SHP77 treated with DMSO at 0.1 percent for 48 hours (cell line): ENCODE data around the gene BUB1.
"Not testable (repeated sequence)": the region's sequence is repeated elsewhere in the genome, so short reads cannot be mapped to it uniquely, and the experiment has no call there.

Experiments
- DNase-seq: peaks from one replicate; lab custom pipeline; 2025; lab: John Stamatoyannopoulos, UW

Gene BUB1

DNA sequence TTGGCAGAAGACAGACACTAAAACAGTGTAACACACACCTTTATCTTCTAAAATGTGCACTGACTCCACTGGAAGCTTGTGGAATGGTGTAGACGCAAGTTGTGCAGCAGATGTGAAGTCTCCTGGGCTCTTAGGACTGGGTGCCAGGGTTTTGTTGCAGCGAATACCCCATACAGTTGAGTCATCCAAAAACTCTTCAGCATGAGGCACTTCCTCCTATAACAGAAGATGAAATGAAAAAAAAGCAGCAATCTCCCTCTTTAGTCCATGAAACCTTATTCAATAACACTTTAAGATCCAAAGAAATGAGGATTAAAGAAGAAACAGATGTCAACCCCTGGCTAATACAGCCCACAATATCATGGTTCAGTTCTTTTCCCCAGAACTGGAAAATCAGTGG lies 22.2 kb downstream of the BUB1 start:
- DNase-seq: no peak

DNA sequence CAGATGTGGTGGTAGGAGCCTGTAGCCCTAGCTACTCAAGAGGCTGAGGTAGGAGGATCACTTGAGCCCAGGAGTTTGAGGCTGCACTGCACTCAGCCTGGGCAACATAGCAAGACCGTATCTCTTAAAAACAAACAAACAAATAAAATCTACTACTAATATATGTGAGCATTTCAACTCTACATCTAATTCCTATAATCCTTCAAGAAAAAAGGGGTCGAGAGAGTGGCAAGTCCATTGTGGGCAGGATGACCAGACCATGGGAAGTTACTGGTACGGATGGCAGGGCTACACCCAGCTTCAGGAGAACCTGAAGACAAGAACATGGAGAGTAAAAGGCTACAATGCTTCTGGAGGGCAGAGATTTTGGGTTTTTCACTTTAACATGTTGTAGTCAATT lies 24.0 kb downstream of the BUB1 start:
- DNase-seq: no peak

DNA sequence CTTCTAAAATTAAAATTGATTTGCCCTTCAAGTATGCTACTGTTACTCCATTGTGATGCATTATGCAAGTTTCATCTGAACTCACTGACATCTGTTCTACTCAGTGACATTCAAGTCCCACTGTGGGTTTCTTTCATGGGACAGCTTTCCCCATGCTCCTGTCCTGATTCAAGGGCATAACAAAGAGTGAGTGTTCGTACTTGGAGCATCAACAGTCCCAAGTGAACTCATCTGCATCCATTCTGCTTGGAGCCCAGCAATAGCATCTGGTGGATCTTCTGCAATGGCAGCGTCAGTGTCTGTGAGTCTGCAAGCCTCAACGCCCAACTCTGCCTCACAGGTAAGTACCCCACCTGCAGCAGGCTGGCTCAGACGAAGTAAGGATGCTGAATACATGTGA lies 27.5 kb downstream of the BUB1 start:
- no peak for DNase-seq

DNA sequence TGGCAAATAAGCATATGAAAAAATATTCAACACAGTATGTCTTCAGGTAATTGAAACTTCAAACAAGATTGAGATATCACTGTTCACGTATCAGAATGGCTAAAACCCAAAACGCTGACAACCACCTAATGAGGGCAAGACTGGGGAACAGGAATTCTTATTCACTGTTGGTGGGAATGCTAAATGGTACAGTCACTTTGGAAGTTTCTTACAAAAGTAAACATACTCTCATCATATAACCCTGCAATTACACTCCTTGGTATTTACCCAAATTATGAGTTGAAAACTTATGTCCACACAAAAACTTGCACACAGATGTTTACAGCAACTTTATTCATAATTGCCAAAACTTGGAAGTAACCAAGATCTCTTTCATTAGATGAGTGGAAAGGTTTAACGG lies 30.1 kb downstream of the BUB1 start:
- no peak for DNase-seq

DNA sequence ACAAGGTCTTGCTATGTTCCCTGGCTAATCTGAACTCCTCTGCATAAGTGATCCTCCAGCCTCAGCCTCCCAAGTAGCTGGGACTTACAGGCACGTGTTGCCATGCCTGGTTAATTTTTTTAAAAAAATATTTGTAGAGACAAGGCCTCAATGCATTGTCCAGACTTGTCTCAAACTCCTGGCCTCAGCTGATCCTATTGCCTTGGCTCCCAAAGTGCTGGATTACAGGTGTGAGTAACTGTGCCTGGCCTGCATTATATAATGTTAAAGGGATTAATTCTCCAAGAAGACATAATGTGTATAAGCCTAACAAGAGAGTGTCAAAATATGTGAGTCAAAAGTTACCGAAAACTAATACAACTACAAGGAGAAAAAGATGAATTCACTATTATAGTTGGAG lies 32.2 kb downstream of the BUB1 start:
- no peak for DNase-seq

DNA sequence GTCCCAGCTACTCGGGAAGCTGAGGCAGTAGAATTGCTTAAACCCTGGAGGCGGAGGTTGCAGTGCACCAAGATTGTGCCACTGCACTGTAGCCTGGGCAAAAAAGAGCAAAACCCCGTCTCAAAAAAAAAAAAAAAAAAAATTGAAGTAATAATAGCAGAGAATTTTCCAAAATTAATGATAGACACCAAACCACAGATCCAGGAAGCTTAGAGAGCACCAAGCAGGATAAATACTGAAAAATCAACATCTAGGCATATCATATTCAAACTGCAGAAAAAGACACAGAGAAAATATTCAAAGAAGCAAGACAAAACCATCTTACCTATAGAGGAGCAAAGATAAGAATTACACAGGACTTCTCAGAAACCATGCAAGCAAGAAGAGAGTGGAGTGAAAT lies 33.5 kb downstream of the BUB1 start:
- DNase-seq: no peak

DNA sequence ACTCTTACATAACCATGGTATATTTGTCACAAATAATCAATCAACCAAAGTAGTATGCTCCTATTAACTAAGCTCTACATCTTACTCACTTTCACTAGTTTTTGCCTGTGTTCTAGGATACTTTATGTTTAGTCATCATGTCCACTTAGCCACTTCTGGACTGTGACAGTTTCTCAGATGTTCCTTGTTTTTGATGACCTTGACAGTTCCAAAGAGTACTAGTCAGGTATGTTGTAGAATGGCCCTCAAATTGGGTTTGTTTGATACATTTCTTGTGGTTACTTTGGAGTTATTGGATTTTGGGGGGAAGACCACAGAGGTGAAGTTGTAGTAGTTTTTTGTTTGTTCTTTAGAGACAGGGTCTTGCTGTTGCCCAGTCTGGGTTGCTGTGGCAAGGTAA lies 35.5 kb downstream of the BUB1 start:
- DNase-seq: no peak

DNA sequence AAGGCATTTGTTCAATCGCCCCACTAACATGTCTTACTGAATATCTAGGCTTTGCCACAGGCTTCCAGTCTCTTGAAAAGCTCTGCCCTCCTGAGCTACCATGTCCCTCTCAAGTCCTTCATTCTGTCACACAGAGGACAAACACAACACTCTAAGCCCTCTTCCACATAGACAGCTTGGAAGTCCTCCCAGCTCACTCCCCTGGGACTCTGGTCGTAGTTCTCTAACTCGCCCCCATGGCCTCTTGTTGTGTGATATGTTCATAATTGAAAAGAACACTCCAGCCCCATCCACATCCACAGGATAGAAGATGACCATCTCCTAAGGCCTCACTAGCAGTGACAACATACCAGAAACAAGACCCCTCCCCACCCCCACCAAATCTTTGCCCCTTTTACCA lies 37.9 kb downstream of the BUB1 start:
- DNase-seq: no peak

DNA sequence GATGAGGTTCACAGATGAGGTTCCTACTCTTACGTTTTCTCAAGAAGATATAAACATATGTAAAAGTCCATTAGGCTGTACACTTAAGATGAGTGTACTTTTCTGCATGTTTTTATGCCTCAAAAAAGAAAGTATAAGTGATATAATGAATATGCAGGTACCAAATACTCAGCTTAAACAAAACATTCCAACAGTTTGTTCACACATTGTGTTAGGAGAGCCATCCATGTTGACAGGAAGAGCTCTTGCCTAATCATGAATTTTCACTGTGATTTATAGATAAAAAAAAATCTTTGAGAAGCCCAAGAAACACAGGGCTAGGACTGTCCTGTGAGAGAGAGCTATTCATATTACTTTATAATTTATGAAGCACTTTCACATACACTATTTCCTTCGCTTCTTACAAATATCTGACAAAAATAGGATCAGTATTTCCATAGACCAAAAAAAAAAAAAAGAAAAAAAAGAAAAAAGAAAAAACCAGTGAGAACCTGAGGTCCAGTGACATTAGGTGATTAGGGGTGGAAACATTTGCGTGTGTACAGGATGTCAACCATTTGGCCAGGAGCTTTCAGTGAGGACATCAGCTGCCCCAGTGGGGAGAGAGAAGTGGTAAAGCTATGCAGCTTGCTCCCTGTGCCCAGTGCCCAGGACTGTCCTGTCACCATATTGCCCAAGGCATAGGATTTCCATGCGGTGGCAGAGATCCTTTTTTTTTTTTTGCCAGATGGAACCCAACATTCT lies 38.7 kb downstream of the BUB1 start:
- no peak for DNase-seq

DNA sequence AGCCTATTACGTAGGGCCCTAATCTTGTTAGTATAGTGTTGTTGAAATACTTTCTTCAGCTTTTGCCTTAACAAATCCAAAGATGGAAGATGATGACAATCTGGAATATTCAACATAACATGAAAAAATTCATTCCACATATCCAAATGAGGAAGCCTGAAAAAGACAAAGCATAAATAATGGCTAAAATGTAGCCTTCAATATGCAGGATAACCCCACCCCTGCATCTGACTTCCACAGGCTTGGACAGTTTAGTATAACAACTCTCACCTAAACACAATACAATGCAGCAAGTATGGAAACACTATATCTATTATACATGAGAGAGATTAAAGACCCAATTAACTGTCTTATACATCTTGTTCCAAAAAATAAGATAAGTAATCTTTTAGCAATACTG lies 39.9 kb downstream of the BUB1 start:
- DNase-seq: no peak

DNA sequence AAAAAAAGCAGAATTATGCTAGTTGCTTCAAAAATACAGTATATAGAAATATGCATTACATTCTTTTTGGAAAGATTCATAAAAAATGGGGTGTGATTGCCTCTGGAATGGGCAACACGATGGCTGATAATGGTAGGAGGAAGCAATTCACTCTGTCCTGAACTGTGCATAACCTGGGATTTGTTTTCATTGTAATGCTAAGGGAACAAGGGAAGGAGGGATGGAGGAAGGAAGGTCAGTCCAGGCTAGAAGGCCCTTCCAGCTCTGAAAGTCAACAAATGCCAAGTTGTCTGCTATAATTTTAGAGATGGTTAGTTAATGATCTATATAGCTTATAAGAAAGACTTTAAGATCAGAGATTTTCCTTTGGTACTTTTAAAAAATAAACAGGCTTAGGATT lies 40.8 kb downstream of the BUB1 start:
- DNase-seq: no peak

DNA sequence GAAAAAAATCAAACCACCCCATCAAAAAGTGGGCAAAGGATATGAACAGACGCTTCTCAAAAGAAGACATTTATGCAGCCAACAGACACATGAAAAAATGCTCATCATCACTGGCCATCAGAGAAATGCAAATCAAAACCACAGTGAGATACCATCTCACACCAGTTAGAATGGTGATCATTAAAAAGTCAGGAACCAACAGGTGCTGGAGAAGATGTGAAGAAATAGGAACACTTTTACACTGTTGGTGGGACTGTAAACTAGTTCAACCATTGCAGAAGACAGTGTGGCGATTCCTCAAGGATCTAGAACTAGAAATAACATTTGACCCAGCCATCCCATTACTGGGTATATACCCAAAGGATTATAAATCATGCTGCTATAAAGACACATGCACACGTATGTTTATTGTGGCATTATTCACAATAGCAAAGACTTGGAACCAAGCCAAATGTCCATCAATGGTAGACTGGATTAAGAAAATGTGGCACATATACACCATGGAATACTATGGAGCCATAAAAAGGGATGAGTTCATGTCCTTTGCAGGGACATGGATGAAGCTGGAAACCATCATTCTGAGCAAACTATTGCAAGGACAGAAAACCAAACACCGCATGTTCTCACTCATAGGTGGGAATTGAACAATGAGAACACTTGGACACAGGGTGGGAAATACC lies 41.8 kb downstream of the BUB1 start:
- DNase-seq: not testable (repeated sequence)

DNA sequence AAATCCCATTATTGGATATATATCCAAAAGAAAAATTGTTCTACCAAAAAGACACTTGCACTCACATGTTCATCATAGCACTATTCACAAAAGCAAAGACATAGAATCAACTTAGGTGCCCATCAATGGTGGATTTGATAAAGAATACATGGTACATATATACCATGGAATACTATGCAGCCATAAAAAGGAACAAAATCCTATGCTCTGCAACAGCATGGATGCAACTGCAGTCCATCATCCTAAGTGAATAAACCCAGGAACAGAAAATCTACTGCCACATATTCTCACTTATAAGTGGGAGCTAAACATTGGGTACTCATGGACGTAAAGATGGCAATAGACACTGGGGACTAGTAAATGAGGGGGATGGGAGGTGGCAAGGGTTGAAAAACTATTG lies 50.5 kb downstream of the BUB1 start:
- DNase-seq: not testable (repeated sequence)

DNA sequence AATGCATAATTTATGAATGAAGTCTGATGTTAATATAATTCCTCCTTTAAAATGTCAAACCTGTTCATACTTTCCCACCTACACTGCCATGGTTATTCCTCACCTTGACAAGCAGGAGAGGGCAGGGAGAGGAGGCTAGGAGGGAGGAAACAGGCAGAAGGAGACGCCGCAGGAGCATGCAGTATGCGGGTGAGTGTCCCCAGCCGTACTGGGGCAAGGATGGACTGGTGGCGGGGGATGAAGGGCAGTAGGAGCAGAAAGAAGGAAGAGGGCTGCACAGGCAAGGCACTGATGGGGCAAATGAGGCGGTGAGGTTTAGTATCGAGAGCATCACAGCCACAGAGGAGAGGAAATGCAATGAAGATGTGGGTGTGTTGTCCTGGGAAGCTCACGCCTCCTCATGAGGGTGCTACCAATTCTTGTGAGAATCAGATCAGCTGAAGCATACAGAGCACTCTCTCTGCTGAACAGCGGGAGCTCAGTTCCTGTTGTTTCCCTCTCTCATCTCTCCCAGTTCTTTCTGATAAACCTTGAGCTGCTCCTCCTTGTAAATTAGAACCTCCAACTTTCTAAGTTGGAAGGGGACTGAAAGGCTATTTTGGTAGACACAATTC lies 58.4 kb downstream of the BUB1 start:
- not testable (repeated sequence) for DNase-seq

DNA sequence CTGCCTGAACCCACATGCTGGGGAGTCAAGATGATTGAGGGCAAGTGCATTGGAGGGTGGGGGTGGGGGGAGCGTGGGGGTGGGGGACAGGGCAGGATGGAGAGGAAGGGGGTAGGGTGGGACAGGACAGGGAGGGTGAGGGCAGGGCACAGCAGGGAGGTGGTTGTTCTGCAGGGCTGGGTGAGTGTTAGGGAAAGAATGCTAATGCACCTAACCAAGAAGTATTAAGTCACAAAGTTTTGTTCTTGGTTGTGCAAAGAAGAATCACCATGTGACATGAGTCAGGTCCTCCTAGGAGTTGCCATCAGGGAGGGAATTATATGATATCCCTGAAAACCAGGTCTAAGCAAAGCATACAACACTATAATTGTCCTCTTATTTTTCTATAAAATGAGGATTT lies 63.9 kb downstream of the BUB1 start:
- not testable (repeated sequence) for DNase-seq

DNA sequence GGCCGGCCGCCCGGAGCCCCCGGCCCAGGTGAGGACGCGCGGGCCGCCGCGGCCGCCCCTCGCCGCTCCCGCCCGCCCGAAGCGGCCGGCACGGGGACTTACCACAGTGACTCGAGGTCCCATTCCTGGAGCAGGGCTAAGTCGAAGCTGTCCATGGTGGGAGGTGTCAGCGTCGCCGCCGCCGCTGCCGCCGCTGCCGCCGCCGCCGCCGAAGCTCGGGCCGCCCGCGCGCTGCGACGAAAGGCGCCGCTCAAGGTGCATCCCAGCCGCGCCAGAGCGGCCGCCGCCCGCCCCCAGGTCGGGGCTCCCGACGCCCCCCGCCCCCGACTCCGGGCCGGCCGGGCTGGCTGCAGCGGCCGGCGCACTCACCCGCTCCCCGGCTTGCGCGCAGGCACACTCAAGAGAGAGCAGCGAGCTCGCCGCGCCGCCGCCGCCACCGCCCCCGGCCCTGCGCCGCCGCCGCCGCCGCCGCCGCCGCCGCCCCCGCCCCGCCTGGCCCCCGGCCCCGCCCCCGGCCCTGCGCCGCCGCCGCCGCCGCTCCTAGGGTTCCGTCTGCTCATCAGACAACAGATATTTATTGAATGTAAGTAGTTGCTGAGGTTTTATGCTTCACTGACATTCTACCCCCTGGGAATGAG lies 67.1 kb downstream of the BUB1 start:
- not testable (repeated sequence) for DNase-seq

DNA sequence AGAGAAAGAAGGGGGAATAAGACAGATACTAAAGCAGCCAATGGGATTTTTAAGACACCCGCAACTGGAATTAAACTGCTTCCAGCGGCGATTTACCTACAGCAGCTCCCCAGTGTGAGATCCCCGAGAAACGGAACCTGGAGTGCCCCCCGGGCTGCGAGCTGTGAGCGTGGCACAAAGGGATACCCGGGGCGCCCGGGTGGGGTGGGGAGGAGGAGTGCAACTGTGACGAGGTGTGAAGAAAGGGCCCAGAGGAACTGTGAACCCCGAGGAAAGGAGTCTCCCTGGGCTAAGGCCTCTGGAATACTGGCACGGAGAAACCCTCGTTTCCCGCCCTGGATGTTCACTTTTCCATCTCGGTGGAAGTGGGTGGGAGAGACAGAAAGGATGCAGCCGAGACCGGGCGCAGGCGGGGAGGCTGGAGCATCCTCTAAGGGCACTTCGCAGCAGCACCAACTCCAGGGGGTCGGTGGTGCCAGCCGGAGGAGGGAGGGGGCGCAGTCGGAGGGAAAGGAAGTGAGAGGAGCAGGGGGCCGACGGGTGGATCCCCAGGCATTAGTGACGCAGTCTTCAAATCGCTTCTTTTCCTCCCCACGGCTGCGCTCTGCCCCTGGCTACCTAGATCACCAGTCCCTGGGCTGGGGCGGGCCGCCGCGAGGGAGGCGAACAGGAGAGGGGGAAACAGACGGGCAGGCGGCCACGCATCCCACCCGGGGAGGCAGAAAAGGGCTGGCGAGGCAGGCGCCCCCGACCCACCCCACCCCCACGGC lies 67.8 kb downstream of the BUB1 start:
- not testable (repeated sequence) for DNase-seq

DNA sequence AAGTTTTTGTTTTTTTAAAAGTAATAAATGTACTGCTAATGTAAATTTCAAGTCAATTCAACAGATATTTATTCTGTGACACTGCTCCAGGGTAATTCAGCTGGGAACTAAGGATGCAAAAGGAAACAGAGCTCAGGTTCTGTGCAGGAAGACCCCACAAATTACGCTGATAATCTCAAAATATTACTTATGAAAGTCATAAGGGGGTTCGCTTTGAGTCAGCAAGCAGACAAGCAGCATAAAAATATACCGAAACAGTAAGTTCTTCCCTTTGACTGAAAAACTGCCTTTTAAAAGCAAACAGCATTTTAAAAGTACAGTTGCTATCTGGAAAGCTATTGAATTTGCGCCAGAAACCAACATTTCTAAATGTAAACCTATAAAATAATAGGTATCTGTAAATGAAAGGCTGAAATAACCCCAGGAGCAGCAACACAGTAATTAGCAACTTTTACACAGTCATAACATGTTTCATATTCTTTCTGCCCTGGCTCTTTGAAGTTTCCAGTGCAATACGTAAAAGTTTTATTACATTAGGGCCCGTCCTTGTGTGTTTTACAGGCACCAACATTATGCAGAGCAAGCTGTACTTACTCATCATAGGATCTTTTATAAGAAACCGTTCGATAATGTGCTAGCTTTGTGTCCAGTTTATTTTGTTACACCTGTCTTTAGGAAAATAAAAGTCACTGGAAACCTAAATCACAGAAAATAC lies 68.9 kb downstream of the BUB1 start:
- DNase-seq: not testable (repeated sequence)

DNA sequence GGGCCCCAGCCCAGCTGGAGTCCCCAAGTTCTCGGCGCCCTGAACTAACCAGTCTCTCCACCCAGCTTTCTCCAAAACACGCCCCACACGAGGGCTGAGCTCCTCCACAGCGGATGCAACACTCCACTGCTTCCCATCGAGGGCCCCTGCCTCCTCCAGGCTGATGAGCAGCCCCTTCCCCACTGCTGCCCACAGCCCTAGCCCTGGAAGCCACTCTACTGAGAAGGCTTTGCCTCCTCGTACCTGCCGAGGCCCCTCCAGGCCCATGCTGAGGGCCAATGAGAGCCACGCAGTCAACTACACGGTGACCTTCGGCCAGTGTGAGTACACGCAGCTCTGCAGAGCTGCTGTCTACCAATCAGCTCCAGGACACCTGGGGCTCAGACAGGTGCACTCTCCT lies 72.8 kb downstream of the BUB1 start:
- not testable (repeated sequence) for DNase-seq

DNA sequence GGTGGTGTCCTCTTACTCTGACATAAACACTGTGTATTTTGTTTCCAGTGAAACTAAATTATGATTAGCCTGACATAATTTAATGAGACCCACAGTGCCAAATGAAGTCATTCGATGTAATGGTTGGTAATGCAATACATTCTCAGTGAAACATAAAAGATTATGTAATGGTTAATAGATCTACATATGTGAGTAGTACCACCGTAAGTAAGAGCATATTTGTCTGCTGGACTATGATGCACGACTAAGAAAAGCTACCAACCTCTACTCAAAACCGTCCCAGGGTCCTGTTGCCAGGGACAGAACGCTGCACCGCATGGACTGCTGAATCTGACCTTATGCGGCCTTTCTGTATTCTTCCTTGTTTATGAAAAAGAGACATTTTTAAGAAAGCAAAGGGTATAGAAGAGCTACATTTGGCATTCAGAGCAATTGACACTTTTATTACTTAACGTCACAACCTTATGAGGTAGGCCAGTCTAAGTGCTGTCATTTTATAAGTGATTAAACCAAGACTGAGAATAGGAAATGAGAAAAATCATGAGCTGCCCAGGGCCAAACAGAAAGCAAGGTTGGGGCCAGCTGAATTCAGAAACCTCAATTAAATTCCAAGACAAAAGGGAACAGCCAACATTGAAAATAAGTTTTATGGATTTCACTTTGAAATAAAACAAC lies 73.8 kb downstream of the BUB1 start:
- not testable (repeated sequence) for DNase-seq

DNA sequence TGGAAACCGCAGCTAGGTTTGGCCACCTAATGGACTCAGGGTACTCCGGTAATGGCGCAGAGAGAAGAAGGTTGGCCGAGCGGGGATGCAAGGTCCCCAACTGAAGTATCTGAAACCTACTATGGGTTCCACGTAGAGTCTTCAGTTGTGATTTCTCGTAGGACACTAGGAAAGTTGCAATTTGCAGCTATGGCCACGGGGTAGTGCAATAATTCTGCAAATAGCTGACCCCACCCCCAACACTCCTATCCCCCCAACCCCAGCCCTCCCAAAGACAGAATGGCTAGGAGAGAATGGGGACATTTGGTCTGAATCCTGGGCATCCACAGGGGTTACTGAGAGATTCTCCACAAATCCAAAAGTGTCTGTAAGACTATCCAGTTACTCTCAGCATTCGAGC lies 75.7 kb downstream of the BUB1 start:
- DNase-seq: not testable (repeated sequence)
